Measurements from ENCODE around the gene SNAPC4. TPM values are rescaled to one million over a fixed set of nuclear protein-coding genes. Genes with fewer than 3 reads are reported as not detected.

Gene SNAPC4
- total RNA-seq, 2 donors from 2014 or later: 18.0 to 18.7 TPM

DNA sequence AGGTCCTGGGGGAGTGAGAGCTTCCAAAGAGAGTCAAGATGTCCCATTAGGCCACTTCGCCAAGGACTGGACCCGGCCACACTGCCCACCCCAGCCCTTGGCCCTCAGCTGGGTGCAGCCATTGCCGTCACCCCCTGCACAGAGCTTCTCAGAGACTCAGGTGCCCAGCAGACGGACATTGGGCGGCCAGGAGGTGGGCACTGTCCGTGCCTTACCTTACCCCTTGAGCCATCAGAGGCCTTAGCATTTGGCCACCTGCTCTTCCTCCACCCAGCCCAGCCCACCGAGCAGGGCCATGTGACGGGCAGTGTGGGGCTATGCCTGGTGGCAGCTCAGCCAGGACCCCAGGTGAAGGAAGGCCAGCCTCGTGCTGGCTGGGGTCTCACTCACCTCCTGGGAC is 33.1 kb downstream of the SNAPC4 start:
- Histone ChIP-seq H3K9ac (ENCODE audit: extremely low read depth, low read length, poor library complexity, severe bottlenecking) (no peak overlapping the region), H3K4me3 (ENCODE audit: low read length) (no peak overlapping the region), H3K36me3 (ENCODE audit: control insufficient read depth, insufficient read depth, low read length) (no peaks in the 10 kb centered on the region), H3K4me1 (ENCODE audit: control insufficient read depth, insufficient read depth, low read length) (no peaks in the 10 kb centered on the region), H3K27ac (ENCODE audit: low read depth, low read length) (no peak overlapping the region), H3K27me3 (ENCODE audit: control insufficient read depth, insufficient read depth, low read length, poor library complexity, severe bottlenecking) (no peaks in the 10 kb centered on the region), H3K9me3 (ENCODE audit: control insufficient read depth, low read length) (no peaks in the 10 kb centered on the region)
- no peak overlapping the region for H3K27ac Mint-ChIP-seq
- TF ChIP-seq, protein P1, sequence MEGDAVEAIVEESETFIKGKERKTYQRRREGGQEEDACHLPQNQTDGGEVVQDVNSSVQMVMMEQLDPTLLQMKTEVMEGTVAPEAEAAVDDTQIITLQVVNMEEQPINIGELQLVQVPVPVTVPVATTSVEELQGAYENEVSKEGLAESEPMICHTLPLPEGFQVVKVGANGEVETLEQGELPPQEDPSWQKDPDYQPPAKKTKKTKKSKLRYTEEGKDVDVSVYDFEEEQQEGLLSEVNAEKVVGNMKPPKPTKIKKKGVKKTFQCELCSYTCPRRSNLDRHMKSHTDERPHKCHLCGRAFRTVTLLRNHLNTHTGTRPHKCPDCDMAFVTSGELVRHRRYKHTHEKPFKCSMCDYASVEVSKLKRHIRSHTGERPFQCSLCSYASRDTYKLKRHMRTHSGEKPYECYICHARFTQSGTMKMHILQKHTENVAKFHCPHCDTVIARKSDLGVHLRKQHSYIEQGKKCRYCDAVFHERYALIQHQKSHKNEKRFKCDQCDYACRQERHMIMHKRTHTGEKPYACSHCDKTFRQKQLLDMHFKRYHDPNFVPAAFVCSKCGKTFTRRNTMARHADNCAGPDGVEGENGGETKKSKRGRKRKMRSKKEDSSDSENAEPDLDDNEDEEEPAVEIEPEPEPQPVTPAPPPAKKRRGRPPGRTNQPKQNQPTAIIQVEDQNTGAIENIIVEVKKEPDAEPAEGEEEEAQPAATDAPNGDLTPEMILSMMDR (conservative IDR thresholded peaks at IDR 0.05): no peak
- no peaks in the 10 kb centered on the region for H3K4me1 Mint-ChIP-seq
- no peak overlapping the region for H3K4me3 Mint-ChIP-seq
- whole genome bisulfite sequencing, 2 experiments (ENCODE audit: insufficient coverage in 1 of 2, insufficient read length in 1 of 2): 93 to 96% methylated on average over 6 to 9 of the region's 9 CpGs
- no peak for DNase-seq
- no peaks in the 10 kb centered on the region for H3K27me3 Mint-ChIP-seq (ENCODE audit: insufficient read depth)
- peaks cover 1% of the 10 kb centered on the region for H3K9me3 Mint-ChIP-seq
- H3K36me3 Mint-ChIP-seq (ENCODE audit: low read depth): no peaks in the 10 kb centered on the region

GRCh38 chr9:136365775-136366222 is 34.2 kb downstream of the SNAPC4 start:
- no peaks in the 10 kb centered on the region for H3K36me3 Mint-ChIP-seq (ENCODE audit: low read depth)
- H3K4me1 ChIP-seq (ENCODE audit: control insufficient read depth, insufficient read depth, low read length): no peaks in the 10 kb centered on the region
- H3K27me3 Mint-ChIP-seq (ENCODE audit: insufficient read depth): no peaks in the 10 kb centered on the region
- H3K36me3 ChIP-seq (ENCODE audit: control insufficient read depth, insufficient read depth, low read length): no peaks in the 10 kb centered on the region
- no peaks in the 10 kb centered on the region for H3K9me3 ChIP-seq (ENCODE audit: control insufficient read depth, low read length)
- no peaks in the 10 kb centered on the region for H3K27me3 ChIP-seq (ENCODE audit: control insufficient read depth, insufficient read depth, low read length, poor library complexity, severe bottlenecking)
- WGBS, 2 experiments (ENCODE audit: insufficient coverage in 1 of 2, insufficient read length in 1 of 2): 93 to 95% methylated on average over 4 to 9 of the region's 9 CpGs
- H3K4me1 Mint-ChIP-seq: no peaks in the 10 kb centered on the region
- no peak overlapping the region for H3K27ac ChIP-seq (ENCODE audit: low read depth, low read length)
- H3K27ac Mint-ChIP-seq: no peak overlapping the region
- TF ChIP-seq, protein P1 (conservative IDR thresholded peaks at IDR 0.05): no peak
- DNase-seq: no peak
- no peak overlapping the region for H3K4me3 Mint-ChIP-seq
- H3K9ac ChIP-seq (ENCODE audit: extremely low read depth, low read length, poor library complexity, severe bottlenecking): no peak overlapping the region
- H3K9me3 Mint-ChIP-seq: peaks cover 1% of the 10 kb centered on the region
- no peak overlapping the region for H3K4me3 ChIP-seq (ENCODE audit: low read length)

DNA sequence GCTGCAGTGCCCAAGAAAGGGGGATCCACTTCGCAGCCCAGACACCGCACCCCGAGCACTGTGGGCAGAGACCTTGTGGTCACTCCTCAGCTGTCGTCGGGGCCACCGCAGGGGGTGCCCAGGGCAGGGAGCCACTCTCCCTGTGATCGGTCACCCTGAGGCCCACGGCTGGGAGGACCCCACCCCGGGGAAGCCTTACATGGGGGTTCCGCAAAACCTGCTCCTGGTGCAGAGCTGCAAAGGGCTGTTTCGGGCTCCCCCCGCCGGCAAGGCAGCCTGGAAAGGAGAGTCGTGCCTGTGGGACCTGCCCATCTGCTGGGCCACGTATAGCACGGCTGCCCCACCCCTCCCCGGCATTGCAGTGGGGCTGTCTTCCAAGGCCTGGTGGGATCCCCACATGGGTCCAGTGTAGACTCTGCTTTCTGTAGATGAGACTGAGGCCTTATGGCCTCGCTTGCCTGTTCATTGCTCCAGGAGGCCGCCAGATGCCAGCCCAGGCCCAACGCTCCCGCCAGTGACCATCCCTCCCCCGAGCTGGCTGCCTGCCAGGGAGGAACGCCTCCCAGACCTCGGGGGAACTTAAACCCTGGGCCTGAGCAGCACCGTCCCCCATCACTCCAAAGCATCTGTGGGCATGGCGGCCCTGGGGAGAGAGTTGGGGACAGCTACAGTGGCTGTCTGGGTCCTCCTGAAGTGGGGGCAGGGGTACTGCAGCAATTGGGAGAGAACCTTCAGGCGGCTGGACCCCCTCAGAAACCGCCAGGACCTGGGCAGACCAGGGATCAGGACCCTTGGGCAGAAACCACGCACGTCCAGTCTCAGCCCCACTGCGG is 34.8 kb downstream of the SNAPC4 start:
- DNase-seq: no peak
- WGBS, 2 experiments (ENCODE audit: insufficient coverage in 1 of 2, insufficient read length in 1 of 2): 91 to 93% methylated on average over 21 to 31 of the region's 31 CpGs
- Histone ChIP-seq H3K4me1 (ENCODE audit: control insufficient read depth, insufficient read depth, low read length) (no peaks in the 10 kb centered on the region), H3K27ac (ENCODE audit: low read depth, low read length) (no peak overlapping the region), H3K9me3 (ENCODE audit: control insufficient read depth, low read length) (no peaks in the 10 kb centered on the region), H3K4me3 (ENCODE audit: low read length) (no peak overlapping the region), H3K9ac (ENCODE audit: extremely low read depth, low read length, poor library complexity, severe bottlenecking) (no peak overlapping the region), H3K36me3 (ENCODE audit: control insufficient read depth, insufficient read depth, low read length) (no peaks in the 10 kb centered on the region), H3K27me3 (ENCODE audit: control insufficient read depth, insufficient read depth, low read length, poor library complexity, severe bottlenecking) (no peaks in the 10 kb centered on the region)
- Mint-ChIP-seq H3K4me3 (no peak overlapping the region), H3K27ac (no peak overlapping the region), H3K9me3 (peaks cover 1% of the 10 kb centered on the region), H3K36me3 (ENCODE audit: low read depth) (no peaks in the 10 kb centered on the region), H3K4me1 (no peaks in the 10 kb centered on the region), H3K27me3 (ENCODE audit: insufficient read depth) (no peaks in the 10 kb centered on the region)
- TF ChIP-seq, protein P1 (conservative IDR thresholded peaks at IDR 0.05): no peak

All from endodermal cell (in vitro differentiated cells).